Aorta (tissue), 5 donors: ENCODE data around the gene OXCT1. TPM values are rescaled to one million over a fixed set of nuclear protein-coding genes. Genes with fewer than 3 reads are reported as not detected.

Source experiments
- ATAC-seq: fragments of 200-7000 bp; cut with Tn5 transposase; one replicate; pipeline ENCODE4 v1.9.1; 2022; ENCODE audit warnings: moderate library complexity; ENCODE audit not compliant: low FRiP score
- DNase-seq, 2 donors: peaks; one replicate each; pipeline ENCODE4 v3.0.0-alpha.2; 2020
- H3K27ac ChIP-seq, 2 donors: one replicate each; pipeline ENCODE4 v1.5.1; 2013; ENCODE audit warnings: low read length in 2 of 2, mild to moderate bottlenecking in 2 of 2, moderate library complexity in 2 of 2, control low read depth in 1 of 2, inconsistent platforms in 1 of 2, low read depth in 1 of 2
- H3K27me3 ChIP-seq, 2 donors: one replicate each; pipeline ENCODE4 v1.6.1; 2013; ENCODE audit warnings: control low read depth in 1 of 2, low read length in 1 of 2, mild to moderate bottlenecking in 1 of 2, moderate library complexity in 1 of 2; ENCODE audit not compliant: insufficient read depth in 2 of 2, control insufficient read depth in 1 of 2
- H3K36me3 ChIP-seq, 2 donors: one replicate each; pipeline ENCODE4 v1.6.1; 2013; ENCODE audit warnings: control low read depth in 1 of 2, low read length in 1 of 2, mild to moderate bottlenecking in 1 of 2; ENCODE audit not compliant: insufficient read depth in 2 of 2, control insufficient read depth in 1 of 2
- H3K4me1 ChIP-seq, 2 donors: one replicate each; pipeline ENCODE4 v1.6.1; 2013; ENCODE audit warnings: low read length in 2 of 2, control low read depth in 1 of 2, mild to moderate bottlenecking in 1 of 2, moderate library complexity in 1 of 2; ENCODE audit not compliant: insufficient read depth in 2 of 2, control insufficient read depth in 1 of 2
- H3K4me3 ChIP-seq, 2 donors: one replicate each; pipeline ENCODE4 v1.5.1; 2013; ENCODE audit warnings: low read length in 2 of 2, control low read depth in 1 of 2, mild to moderate bottlenecking in 1 of 2
- H3K9me3 ChIP-seq: one replicate; pipeline ENCODE4 v1.6.1; 2013; ENCODE audit warnings: mild to moderate bottlenecking, low read length; ENCODE audit not compliant: control insufficient read depth
- WGBS, 2 donors: extraction: QIAGEN DNeasy Blood & Tissue Kit; methylation state at CpG; one replicate each; pipeline ENCODE4 v1.1.7; 2013; 5-methylcytosine and 5-hydroxymethylcytosine counted together
- intact Hi-C, 2 donors: fragments of 100-400 bp; cut with DNase I; formaldehyde crosslinking; loops; one replicate each; pipeline versions ENCODE4 v1.14.2 to v1.15.0; 2022
- polyA plus RNA-seq, 2 donors: library from polyadenylated mRNA; stranded (reverse); fragments of 200-250 nt; gene quantifications; one replicate each; pipeline ENCODE4 v1.2.3, GENCODE V29; 2013
- total RNA-seq, 2 donors: library from RNA; stranded (reverse); fragmentation: NEBNext Ultra II Directional; extraction: Animal tissue kit (Norgen Biotek cat#: 25700); gene quantifications; one replicate each; pipeline ENCODE4 v1.2.1, GENCODE V29; 2021
- donor health status: healthy with polysubstance abuse.
- donor health status: Bipolar disorder and iron deficiency.
- donor health status: DM: no; HTN: no; CAD: no.
- donor health status: DM: no; HTN: no; CAD: no.
- donor health status: DM: yes; HTN: yes; CAD: no.

Gene OXCT1
- total and polyA plus RNA-seq, 4 donors, result 22.5 to 32.1 (median 27.8) TPM

DNA sequence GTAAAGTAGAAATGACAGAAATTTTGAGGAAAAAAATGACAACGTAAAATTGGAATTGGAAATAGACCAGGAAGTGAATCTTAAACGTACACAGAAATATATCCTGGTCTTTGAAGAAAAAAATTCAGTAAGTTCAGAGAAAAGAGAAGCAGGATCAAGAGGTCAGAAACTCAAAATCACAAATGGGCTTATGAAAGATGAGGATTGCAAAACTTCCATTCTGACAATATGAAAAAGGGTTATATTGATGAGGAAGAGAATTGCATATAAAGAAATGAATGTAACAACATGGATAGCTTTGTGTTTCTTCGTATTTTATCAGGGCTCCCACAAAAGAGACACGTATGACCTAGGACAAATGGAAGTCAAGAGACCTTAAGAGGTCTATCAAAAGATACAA lies 58.1 kb downstream of the OXCT1 start:
- Histone ChIP-seq H3K27ac (no peak overlapping the region), H3K27me3 (no peaks in the 10 kb centered on the region), H3K4me3 (no peak overlapping the region), H3K36me3 (no peaks in the 10 kb centered on the region), H3K9me3 (no peaks in the 10 kb centered on the region), H3K4me1 (peaks cover 0 to 2% of the 10 kb centered on the region in 2 donors)
- intact Hi-C loops, result no loop called here
- ATAC-seq (no peak), DNase-seq (no peak)
- 91 to 92% methylated on average over 4 of the region's 4 CpGs for WGBS, 2 donors

GRCh38 chr5:41809128-41809527 lies 61.1 kb downstream of the OXCT1 start:
- ATAC-seq (no peak), DNase-seq (no peak)
- Histone ChIP-seq H3K4me1 (peaks cover 1 to 2% of the 10 kb centered on the region in 2 donors), H3K9me3 (no peaks in the 10 kb centered on the region), H3K4me3 (no peak overlapping the region), H3K36me3 (peaks cover 0 to 2% of the 10 kb centered on the region in 2 donors), H3K27ac (no peak overlapping the region), H3K27me3 (no peaks in the 10 kb centered on the region)
- 3 to 4% methylated on average over 1 of the region's 1 CpG for WGBS, 2 donors
- intact Hi-C loops, result no loop called here

DNA sequence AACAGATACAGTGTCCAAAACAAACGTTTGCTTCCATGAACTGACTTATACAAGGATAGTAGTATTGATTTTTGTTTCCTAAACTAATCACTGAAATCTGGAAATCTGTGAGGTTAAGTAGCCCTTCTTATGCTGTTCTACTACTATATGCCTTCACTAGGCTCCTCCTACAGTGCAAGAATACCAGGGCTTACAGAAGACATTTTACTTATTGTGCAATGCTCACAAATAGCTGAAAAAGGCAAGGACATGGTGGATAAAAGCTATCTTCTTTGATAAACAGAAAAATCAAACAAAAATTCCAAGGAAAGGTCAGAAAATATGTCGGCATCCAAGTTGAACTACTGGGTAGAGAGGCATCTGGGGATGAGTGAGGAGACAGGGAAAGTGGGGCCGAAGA lies 61.9 kb downstream of the OXCT1 start:
- Histone ChIP-seq H3K27ac (no peak overlapping the region), H3K4me1 (peaks cover 1 to 2% of the 10 kb centered on the region in 2 donors), H3K4me3 (no peak overlapping the region), H3K27me3 (no peaks in the 10 kb centered on the region), H3K36me3 (peaks cover 0 to 2% of the 10 kb centered on the region in 2 donors), H3K9me3 (no peaks in the 10 kb centered on the region)
- ATAC-seq (no peak), DNase-seq (no peak)
- WGBS, 2 donors, result 89 to 92% methylated on average over 3 of the region's 3 CpGs
- intact Hi-C loops, result no loop called here

DNA sequence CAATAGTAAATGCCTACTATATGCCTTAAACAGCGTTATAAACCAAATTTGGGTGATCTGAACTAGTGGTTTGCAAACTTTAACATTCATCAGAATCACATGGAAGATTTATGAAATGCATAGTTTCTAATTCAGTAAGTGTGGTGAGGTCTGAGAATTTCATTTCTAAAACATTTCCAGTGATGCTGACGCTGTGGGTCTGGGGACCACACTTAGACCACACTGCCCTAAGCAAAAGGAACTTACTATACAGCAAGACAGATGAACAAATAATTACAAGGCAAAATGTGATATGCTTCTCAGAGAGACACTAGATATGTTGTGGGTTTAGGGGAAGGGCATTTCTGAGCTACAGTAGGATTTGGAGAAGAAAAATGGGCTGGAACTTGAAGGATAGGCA lies 72.6 kb downstream of the OXCT1 start:
- no peak overlapping the region for H3K4me3 ChIP-seq

DNA sequence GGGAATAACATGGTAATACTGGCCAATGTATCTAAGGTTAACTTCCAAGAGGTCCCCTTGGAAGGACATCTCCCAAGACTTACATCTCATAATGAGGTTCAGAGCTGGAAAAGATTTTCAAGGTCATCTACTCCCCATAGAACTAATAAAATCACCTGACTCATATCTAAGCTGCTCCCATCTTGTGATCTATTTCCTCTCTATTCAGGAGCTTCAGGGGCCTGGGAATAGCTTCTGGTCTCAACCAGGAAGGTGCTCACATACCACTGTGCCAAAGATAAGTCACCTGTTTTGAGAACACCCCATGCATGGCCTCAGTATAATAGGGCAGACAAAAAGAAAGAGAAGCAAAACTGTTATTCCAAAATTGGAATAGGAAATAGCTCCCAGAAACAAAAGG lies 74.2 kb downstream of the OXCT1 start:
- no peak for ATAC-seq

More for the DNA sequence above, 72.6 kb downstream of the OXCT1 start:
- Histone ChIP-seq H3K9me3 (no peaks in the 10 kb centered on the region), H3K36me3 (peaks cover 0 to 6% of the 10 kb centered on the region in 2 donors), H3K27me3 (no peaks in the 10 kb centered on the region), H3K27ac (no peak overlapping the region), H3K4me1 (peaks cover 0 to 4% of the 10 kb centered on the region in 2 donors)
- intact Hi-C loops, result no loop called here
- WGBS, 2 donors, result 97 to 98% methylated on average over 2 of the region's 2 CpGs
- DNase-seq (no peak), ATAC-seq (no peak)

DNA sequence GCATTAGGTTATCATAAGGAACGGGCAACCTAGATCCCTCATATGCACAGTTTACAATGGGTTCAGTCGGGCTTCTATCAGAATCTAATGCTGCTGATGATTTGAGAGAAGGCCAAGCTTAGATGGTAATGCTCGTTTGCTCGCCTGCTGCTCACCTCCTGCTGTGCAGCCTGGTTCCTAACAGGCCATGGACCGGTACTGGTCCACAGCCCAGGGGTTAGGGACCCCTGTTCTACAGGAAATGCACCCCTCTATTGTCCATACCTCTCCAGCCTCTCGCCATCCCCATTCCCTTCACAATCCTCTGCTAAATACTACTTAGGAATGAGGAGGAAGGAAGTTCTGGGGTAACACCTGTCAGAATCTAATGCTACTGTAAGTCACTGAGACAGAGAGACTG lies 75.1 kb downstream of the OXCT1 start:
- peaks cover 0 to 6% of the 10 kb centered on the region in 2 donors for H3K4me1 ChIP-seq
- no peak for DNase-seq
- intact Hi-C loops, result no loop called here
- no peaks in the 10 kb centered on the region for H3K36me3 ChIP-seq
- no peak overlapping the region for H3K4me3 ChIP-seq
- H3K9me3 ChIP-seq, result no peaks in the 10 kb centered on the region
- WGBS, 2 donors, result 44 to 45% methylated on average over 6 of the region's 6 CpGs
- H3K27me3 ChIP-seq, result no peaks in the 10 kb centered on the region
- ATAC-seq, result no peak
- H3K27ac ChIP-seq, result peak overlapping the region; percentile 50 to 93

More for the DNA sequence above, 74.2 kb downstream of the OXCT1 start:
- no peaks in the 10 kb centered on the region for H3K9me3 ChIP-seq
- DNase-seq, result no peak
- intact Hi-C loops, result no loop called here
- H3K27me3 ChIP-seq, result no peaks in the 10 kb centered on the region
- H3K27ac ChIP-seq, result no peak overlapping the region
- peaks cover 0 to 4% of the 10 kb centered on the region in 2 donors for H3K4me1 ChIP-seq
- H3K4me3 ChIP-seq, result no peak overlapping the region
- peaks cover 0 to 6% of the 10 kb centered on the region in 2 donors for H3K36me3 ChIP-seq

DNA sequence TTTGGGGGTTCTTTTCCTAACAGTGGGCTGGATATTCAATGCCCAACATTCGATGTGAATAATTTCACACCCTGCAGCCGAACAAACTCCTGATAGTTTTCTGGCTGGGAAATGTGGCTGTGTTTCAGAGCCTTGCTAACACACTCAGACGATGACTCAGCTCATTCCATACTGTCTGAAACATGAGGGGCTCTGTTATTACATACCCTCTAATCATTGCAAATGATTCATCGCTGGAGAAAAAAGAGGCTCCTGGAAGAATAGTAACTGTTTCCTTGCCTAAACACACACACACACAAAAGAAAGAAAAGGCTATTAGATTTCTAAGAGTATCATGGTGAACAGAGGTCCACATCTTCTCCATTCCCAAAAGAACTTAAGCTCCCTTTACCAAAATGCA lies 75.8 kb downstream of the OXCT1 start:
- Histone ChIP-seq H3K27ac (peak overlapping the region; percentile 50 to 93), H3K27me3 (no peaks in the 10 kb centered on the region), H3K9me3 (no peaks in the 10 kb centered on the region), H3K4me3 (no peak overlapping the region), H3K4me1 (peaks cover 0 to 9% of the 10 kb centered on the region in 2 donors), H3K36me3 (no peaks in the 10 kb centered on the region)
- ATAC-seq (peak; percentile 76), DNase-seq (no peak)
- WGBS, 2 donors, result 2 to 9% methylated on average over 4 of the region's 4 CpGs
- intact Hi-C loops, result loop anchor here in 1 of 2 donors (5.0 kb wide), 1 partner anchor 43 kb away; no protein-coding TSS in a partner anchor

DNA sequence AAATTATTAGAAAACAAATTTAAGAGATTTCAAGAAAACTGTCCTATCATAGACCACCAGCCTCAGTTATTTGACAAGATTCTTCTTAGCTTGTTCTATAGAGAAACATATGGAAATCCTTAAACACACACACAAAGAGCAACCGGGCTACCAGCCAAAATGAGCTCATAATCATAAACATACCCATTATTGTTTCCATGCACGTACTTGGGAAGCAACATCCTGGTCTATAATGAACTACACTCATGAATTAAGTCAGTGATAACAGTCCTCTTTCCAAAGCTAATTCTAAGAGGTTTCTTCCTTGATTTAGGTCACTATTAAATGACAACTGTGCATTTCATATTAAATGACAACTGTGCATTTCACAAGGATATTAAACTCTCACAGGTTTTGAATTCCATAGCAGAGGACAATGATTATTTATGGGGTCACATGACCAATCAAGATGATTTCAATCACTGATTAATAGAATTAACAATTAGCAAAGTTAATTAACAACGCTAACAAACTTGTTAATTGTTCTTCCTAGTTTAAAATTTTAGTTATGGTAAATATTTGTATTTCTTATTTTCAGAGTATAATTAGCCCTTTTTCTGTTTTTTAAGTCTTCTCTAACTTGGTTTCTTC lies 77.0 kb downstream of the OXCT1 start:
- Histone ChIP-seq H3K27me3 (no peaks in the 10 kb centered on the region), H3K4me3 (no peak overlapping the region), H3K36me3 (no peaks in the 10 kb centered on the region), H3K9me3 (no peaks in the 10 kb centered on the region), H3K4me1 (peaks cover 0 to 11% of the 10 kb centered on the region in 2 donors), H3K27ac (peak overlapping the region in 1 of 2 donors; percentile 67)
- ATAC-seq, result no peak
- no peak for DNase-seq
- WGBS, 2 donors, result 36 to 39% methylated on average over 3 of the region's 3 CpGs
- intact Hi-C loops, result loop anchor here in 1 of 2 donors (5.0 kb wide), 1 partner anchor 44 kb away; no protein-coding TSS in a partner anchor
